Measurements from ENCODE around the gene PRAC1.

PRAC1 gene

GRCh38 chr17:48751733-48752398 lies 29.5 kb upstream of the PRAC1 start:
- TF ChIP-seq SIN3A (IDR thresholded peaks at IDR 0.05; ENCODE audit: borderline replicate concordance, insufficient read depth, low read length) (no peak), TAF1 (IDR thresholded peaks at IDR 0.05; ENCODE audit: borderline replicate concordance, insufficient read depth, low read length) (no peak), FOXP2 (optimal IDR thresholded peaks at IDR 0.05; ENCODE audit: borderline replicate concordance, extremely low read depth, extremely low read length, insufficient read depth) (no peak), POLR2AphosphoS5 (IDR thresholded peaks at IDR 0.05; ENCODE audit: low read depth, low read length) (no peak), REST (IDR thresholded peaks at IDR 0.05; ENCODE audit: insufficient read depth in 1 of 2, low read depth in 2 of 2, low read length in 2 of 2) (no peak)

DNA sequence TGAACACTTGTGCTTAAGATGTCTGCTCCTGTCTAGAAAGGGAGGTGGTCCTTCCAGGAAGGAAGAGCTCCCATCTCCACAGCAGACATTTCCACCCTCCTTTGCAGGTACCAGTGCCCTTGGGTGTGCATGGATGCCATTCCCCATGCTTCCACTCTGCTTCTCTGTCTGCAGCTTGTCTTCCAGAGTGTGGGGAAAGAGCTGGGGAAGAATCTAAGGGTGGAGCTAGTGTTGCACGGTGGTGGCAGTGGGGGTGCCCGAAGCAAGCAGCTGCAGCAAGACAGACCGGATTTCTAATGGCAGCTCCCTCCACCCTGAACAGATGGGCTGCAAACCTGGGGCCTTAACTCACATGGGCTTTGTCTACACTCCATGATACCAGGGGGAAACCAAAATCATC lies 28.9 kb upstream of the PRAC1 start:
- no peak for TF ChIP-seq REST (IDR thresholded peaks at IDR 0.05; ENCODE audit: insufficient read depth in 1 of 2, low read depth in 2 of 2, low read length in 2 of 2)
- no peak for TF ChIP-seq FOXP2 (optimal IDR thresholded peaks at IDR 0.05; ENCODE audit: borderline replicate concordance, extremely low read depth, extremely low read length, insufficient read depth)
- no peak for TF ChIP-seq POLR2AphosphoS5 (IDR thresholded peaks at IDR 0.05; ENCODE audit: low read depth, low read length)
- no peak for TF ChIP-seq TAF1 (IDR thresholded peaks at IDR 0.05; ENCODE audit: borderline replicate concordance, insufficient read depth, low read length)
- TF ChIP-seq SIN3A (IDR thresholded peaks at IDR 0.05; ENCODE audit: borderline replicate concordance, insufficient read depth, low read length), result no peak

- TF ChIP-seq SIN3A (IDR thresholded peaks at IDR 0.05; ENCODE audit: borderline replicate concordance, insufficient read depth, low read length) (no peak), TAF1 (IDR thresholded peaks at IDR 0.05; ENCODE audit: borderline replicate concordance, insufficient read depth, low read length) (no peak), REST (IDR thresholded peaks at IDR 0.05; ENCODE audit: insufficient read depth in 1 of 2, low read depth in 2 of 2, low read length in 2 of 2) (no peak)
Measured at GRCh38 chr17:48749621-48750553, 27.6 kb upstream of the PRAC1 start.

DNA sequence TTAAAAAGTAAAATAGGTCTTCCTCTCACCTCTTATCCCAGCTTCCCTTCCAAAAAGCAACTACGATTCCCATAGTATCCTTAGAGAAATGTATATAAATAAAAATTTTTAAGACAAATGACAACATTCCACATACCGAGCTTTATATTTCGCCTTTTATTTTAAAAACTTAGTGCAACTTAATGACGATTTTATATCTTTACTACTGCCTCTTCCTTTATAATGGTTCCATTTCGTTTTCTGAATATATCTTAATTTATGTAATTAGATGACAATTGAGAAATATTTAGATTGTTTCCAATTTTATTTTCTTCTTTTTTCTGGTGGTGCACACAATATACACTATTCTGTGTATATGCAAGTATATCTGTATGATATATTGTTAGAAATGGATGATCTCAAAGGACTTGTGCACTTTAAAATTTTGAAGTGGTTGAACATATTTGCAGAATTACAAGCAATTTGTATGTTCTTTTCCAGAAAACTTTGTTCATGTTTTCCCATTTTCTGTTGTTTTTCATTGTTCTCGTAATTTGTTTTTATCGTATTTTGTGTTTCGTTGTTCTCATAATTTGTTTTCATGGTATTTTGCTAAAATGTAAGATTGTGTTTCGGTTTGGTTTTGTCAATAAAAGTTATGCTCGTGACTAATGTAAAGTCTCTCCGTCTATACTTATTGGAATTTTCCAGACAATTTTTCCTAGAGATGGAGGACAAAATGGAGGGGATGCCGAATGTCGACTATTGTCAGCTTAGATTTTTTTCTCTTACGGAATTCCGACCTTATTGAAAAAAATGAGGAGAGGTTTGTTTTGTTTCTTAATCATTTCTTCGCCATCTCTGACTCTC lies 26.6 kb upstream of the PRAC1 start:
- TF ChIP-seq SIN3A (IDR thresholded peaks at IDR 0.05; ENCODE audit: borderline replicate concordance, insufficient read depth, low read length) (no peak), REST (IDR thresholded peaks at IDR 0.05; ENCODE audit: insufficient read depth in 1 of 2, low read depth in 2 of 2, low read length in 2 of 2) (no peak), FOXP2 (optimal IDR thresholded peaks at IDR 0.05; ENCODE audit: borderline replicate concordance, extremely low read depth, extremely low read length, insufficient read depth) (no peak), TAF1 (IDR thresholded peaks at IDR 0.05; ENCODE audit: borderline replicate concordance, insufficient read depth, low read length) (no peak), POLR2AphosphoS5 (IDR thresholded peaks at IDR 0.05; ENCODE audit: low read depth, low read length) (no peak)
